ENCODE measurements around the gene SLC25A5.

The SLC25A5 gene

DNA sequence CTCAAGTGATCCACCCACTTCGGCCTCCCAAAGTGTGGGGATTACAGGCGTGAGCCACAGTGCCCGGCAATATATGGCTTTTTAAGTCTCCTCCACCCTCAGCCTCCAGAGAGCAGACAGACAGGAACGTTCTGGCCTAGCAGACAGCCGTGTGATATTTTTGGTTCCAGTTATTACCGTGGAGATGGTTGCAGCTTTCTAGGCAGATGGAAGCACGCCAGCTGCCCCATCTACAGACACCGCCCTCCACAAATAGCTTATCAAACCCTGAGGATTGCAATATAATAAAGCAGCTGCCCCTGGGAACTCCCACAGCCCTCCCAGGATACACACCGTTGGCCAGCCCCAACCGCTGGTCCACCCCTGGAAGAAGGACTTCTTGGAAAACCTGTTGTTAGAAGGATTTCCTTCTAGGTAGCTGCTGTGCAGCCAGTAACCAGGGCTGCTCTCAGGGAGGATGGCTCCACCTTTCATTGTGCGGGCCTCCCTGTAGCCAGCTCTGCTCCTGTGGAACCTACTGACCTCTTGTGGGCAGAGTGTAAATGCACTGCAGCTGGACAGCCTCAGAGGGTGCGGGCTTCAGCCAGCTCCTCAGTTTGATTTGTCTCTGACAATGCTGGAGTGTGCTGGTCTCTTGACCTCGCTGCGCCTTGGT is 44.0 kb downstream of the SLC25A5 start:
- DNase-seq: peak; percentile 44

DNA sequence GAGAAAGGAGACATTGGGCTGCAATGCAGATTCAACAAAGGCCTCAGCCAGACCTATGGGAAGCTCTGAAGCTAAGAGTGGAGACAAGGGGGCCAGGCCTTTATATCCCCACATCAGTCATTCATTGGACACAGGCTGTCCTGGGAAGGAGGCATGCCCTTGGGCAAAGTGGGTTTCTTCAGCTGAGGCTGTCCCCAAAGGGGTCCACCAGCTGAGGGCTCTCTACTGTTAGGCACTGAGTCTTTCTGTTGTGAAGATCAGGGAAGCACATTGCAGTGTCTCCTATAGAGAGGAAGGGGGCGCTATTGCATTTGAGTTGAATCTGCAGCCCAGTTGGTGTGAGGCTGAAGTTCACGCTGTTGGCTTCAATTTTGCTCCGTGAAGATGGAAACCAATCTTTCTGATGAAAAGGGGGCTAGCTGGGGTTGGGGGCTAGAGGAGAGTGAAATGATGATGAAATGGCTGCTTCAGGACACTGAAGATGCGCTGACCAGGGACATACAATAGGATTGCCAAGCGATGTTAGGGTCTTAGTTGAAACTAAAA is 48.0 kb downstream of the SLC25A5 start:
- peak; percentile 60 for DNase-seq

DNA sequence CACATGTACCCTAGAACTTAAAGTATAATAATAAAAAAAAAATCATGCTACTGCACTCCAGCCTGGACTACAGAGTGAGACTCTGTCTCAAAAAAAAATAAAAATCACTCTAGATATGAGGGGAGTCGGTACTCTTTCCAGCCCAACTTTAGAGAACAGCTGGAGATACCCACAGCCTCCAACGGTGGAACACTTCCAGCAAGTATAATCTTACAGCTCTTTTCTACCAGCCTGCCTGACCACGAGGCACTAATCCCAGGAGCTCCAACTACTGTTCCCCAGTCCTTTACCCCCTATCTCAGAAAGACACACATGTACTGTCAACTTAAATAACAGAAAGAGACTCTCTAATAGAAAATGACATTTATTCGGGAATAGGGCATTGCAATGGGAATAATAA is 50.1 kb downstream of the SLC25A5 start:
- DNase-seq: no peak
